Measurements from ENCODE around the gene CMAS. TPM values are rescaled to one million over a fixed set of nuclear protein-coding genes. Genes with fewer than 3 reads are reported as not detected.

The CMAS gene
- total and polyA plus RNA-seq, 4 donors, result 26.0 to 62.1 (median 38.3) TPM

GRCh38 chr12:22038734-22039133 lies 7.3 kb upstream of the CMAS start:
- Histone ChIP-seq H3K27ac (ENCODE audit: low read depth in 1 of 2, low read length in 2 of 2) (no peak overlapping the region), H3K4me3 (ENCODE audit: low read depth in 1 of 3, low read length in 3 of 3) (no peak overlapping the region), H3K9me3 (ENCODE audit: control insufficient read depth in 4 of 4, low read length in 3 of 4) (no peaks in the 10 kb centered on the region), H3K27me3 (ENCODE audit: control insufficient read depth in 4 of 4, insufficient read depth in 4 of 4, low read length in 3 of 4) (no peaks in the 10 kb centered on the region), H3K36me3 (ENCODE audit: control insufficient read depth in 4 of 4, insufficient read depth in 3 of 4, low read depth in 1 of 4, low read length in 3 of 4) (no peaks in the 10 kb centered on the region), H3K4me1 (ENCODE audit: control insufficient read depth in 4 of 4, insufficient read depth in 4 of 4, low read length in 3 of 4) (no peaks in the 10 kb centered on the region), H3K9ac (ENCODE audit: low read depth in 1 of 2, low read length in 2 of 2) (no peak overlapping the region)
- DNase-seq (ENCODE audit: low spot score), result no peak
- TF ChIP-seq FOXA2 (IDR thresholded peaks at IDR 0.05) (no peak), HNF4A (conservative IDR thresholded peaks at IDR 0.05) (no peak)

GRCh38 chr12:22039361-22039760 lies 6.7 kb upstream of the CMAS start:
- TF ChIP-seq, protein P1, sequence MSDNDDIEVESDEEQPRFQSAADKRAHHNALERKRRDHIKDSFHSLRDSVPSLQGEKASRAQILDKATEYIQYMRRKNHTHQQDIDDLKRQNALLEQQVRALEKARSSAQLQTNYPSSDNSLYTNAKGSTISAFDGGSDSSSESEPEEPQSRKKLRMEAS (IDR thresholded peaks at IDR 0.05), result no peak
- TF ChIP-seq SP1 (IDR thresholded peaks at IDR 0.05) (no peak), FOXA2 (IDR thresholded peaks at IDR 0.05) (no peak), RXRA (IDR thresholded peaks at IDR 0.05) (no peak), TAF1 (conservative IDR thresholded peaks at IDR 0.05) (no peak), NR2F2 (IDR thresholded peaks at IDR 0.05) (no peak), EGR1 (IDR thresholded peaks at IDR 0.05; ENCODE audit: low read depth in 2 of 2) (no peak), HNF4G (IDR thresholded peaks at IDR 0.05) (no peak), ZBTB33 (IDR thresholded peaks at IDR 0.05) (no peak), FOXA1 (IDR thresholded peaks at IDR 0.05) (no peak)
- TF ChIP-seq, protein P2, sequence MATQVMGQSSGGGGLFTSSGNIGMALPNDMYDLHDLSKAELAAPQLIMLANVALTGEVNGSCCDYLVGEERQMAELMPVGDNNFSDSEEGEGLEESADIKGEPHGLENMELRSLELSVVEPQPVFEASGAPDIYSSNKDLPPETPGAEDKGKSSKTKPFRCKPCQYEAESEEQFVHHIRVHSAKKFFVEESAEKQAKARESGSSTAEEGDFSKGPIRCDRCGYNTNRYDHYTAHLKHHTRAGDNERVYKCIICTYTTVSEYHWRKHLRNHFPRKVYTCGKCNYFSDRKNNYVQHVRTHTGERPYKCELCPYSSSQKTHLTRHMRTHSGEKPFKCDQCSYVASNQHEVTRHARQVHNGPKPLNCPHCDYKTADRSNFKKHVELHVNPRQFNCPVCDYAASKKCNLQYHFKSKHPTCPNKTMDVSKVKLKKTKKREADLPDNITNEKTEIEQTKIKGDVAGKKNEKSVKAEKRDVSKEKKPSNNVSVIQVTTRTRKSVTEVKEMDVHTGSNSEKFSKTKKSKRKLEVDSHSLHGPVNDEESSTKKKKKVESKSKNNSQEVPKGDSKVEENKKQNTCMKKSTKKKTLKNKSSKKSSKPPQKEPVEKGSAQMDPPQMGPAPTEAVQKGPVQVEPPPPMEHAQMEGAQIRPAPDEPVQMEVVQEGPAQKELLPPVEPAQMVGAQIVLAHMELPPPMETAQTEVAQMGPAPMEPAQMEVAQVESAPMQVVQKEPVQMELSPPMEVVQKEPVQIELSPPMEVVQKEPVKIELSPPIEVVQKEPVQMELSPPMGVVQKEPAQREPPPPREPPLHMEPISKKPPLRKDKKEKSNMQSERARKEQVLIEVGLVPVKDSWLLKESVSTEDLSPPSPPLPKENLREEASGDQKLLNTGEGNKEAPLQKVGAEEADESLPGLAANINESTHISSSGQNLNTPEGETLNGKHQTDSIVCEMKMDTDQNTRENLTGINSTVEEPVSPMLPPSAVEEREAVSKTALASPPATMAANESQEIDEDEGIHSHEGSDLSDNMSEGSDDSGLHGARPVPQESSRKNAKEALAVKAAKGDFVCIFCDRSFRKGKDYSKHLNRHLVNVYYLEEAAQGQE (IDR thresholded peaks at IDR 0.05), result no peak
- TF ChIP-seq, protein P3, sequence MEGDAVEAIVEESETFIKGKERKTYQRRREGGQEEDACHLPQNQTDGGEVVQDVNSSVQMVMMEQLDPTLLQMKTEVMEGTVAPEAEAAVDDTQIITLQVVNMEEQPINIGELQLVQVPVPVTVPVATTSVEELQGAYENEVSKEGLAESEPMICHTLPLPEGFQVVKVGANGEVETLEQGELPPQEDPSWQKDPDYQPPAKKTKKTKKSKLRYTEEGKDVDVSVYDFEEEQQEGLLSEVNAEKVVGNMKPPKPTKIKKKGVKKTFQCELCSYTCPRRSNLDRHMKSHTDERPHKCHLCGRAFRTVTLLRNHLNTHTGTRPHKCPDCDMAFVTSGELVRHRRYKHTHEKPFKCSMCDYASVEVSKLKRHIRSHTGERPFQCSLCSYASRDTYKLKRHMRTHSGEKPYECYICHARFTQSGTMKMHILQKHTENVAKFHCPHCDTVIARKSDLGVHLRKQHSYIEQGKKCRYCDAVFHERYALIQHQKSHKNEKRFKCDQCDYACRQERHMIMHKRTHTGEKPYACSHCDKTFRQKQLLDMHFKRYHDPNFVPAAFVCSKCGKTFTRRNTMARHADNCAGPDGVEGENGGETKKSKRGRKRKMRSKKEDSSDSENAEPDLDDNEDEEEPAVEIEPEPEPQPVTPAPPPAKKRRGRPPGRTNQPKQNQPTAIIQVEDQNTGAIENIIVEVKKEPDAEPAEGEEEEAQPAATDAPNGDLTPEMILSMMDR (IDR thresholded peaks at IDR 0.05; ENCODE audit: low read depth, low read length, missing input control), result no peak
- TF ChIP-seq, protein P4, sequence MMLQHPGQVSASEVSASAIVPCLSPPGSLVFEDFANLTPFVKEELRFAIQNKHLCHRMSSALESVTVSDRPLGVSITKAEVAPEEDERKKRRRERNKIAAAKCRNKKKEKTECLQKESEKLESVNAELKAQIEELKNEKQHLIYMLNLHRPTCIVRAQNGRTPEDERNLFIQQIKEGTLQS (IDR thresholded peaks at IDR 0.05), result no peak
- no peak overlapping the region for H3K9ac ChIP-seq (ENCODE audit: low read depth in 1 of 2, low read length in 2 of 2)
- no peaks in the 10 kb centered on the region for H3K36me3 ChIP-seq (ENCODE audit: control insufficient read depth in 4 of 4, insufficient read depth in 3 of 4, low read depth in 1 of 4, low read length in 3 of 4)
- H3K27ac ChIP-seq (ENCODE audit: low read depth in 1 of 2, low read length in 2 of 2), result no peak overlapping the region
- no peaks in the 10 kb centered on the region for H3K4me1 ChIP-seq (ENCODE audit: control insufficient read depth in 4 of 4, insufficient read depth in 4 of 4, low read length in 3 of 4)
- no peak overlapping the region for H3K4me3 ChIP-seq (ENCODE audit: low read depth in 1 of 3, low read length in 3 of 3)
- DNase-seq (ENCODE audit: low spot score), result no peak
- H3K9me3 ChIP-seq (ENCODE audit: control insufficient read depth in 4 of 4, low read length in 3 of 4), result no peaks in the 10 kb centered on the region
- H3K27me3 ChIP-seq (ENCODE audit: control insufficient read depth in 4 of 4, insufficient read depth in 4 of 4, low read length in 3 of 4), result no peaks in the 10 kb centered on the region
- 77% methylated on average over 4 of the region's 4 CpGs for WGBS

Data from liver (tissue), 9 donors.